SK-N-SH (cell line): ENCODE measurements around the gene ASPN. TPM values are rescaled to one million over a fixed set of nuclear protein-coding genes. Genes with fewer than 3 reads are reported as not detected.

Source experiments
- CTCF ChIA-PET: fragments of 300-600, 350-600 bp; formaldehyde crosslinking; extraction: SDS; loops from one replicate; lab custom pipeline; 2021; lab: Yijun Ruan, JAX
- POLR2A ChIA-PET: fragments of 350-600 bp; sonication (Branson Sonifier 250); formaldehyde crosslinking; extraction: SDS; loops from one replicate; lab custom pipeline; 2020; ENCODE audit warnings: antibody characterized with exemption, inconsistent platforms; lab: Yijun Ruan, JAX
- DNase-seq: peaks from one replicate; pipeline ENCODE4 v3.0.0; 2012
- H2AFZ ChIP-seq: fragments of 200-600 bp; sonication (generic); 2 replicates; pipeline ENCODE4 v1.8.1; 2016; ENCODE audit warnings: antibody characterized with exemption, mild to moderate bottlenecking, low read depth
- H3F3A ChIP-seq: fragments of 200-600 bp; sonication (generic); replicated peaks from 2 replicates; pipeline ENCODE3; 2016; ENCODE audit warnings: antibody characterized with exemption, mild to moderate bottlenecking; ENCODE audit not compliant: insufficient read depth
- H3K27ac ChIP-seq, 2 experiments: fragments of 200-500 bp in 1 of 2; fragments of 200-600 bp in 1 of 2; sonication (Bioruptor generic) in 1 of 2; sonication (generic), shearing (Covaris generic) in 1 of 2; 2 replicates each; pipeline versions ENCODE4 v1.5.1 to v1.6.1; 2014 to 2016; ENCODE audit warnings: low read depth in 2 of 2, inconsistent platforms in 1 of 2, low read length in 1 of 2, mild to moderate bottlenecking in 1 of 2, mixed read lengths in 1 of 2
- H3K27me3 ChIP-seq: fragments of 200-600 bp; sonication (generic), shearing (Covaris generic); 2 replicates; pipeline ENCODE4 v1.6.1; 2016; ENCODE audit warnings: mixed run types; ENCODE audit not compliant: insufficient read depth
- H3K36me3 ChIP-seq, 2 experiments: fragments of 200-500 bp in 1 of 2; fragments of 200-600 bp in 1 of 2; sonication (Bioruptor generic) in 1 of 2; sonication (generic) in 1 of 2; replicated peaks in 1 of 2; 2 replicates each; pipeline versions ENCODE3 to v1.5.1; 2014 to 2016; ENCODE audit warnings: low read length in 1 of 2, mild to moderate bottlenecking in 1 of 2; ENCODE audit not compliant: insufficient read depth in 2 of 2, control insufficient read depth in 1 of 2
- H3K4me1 ChIP-seq, 2 experiments: fragments of 200-500 bp in 1 of 2; fragments of 200-600 bp in 1 of 2; sonication (Bioruptor generic) in 1 of 2; sonication (generic), shearing (Covaris generic) in 1 of 2; 2 replicates each; pipeline versions ENCODE4 v1.5.1 to v1.6.1; 2014 to 2016; ENCODE audit warnings: low read depth in 1 of 2, low read length in 1 of 2, mixed run types in 1 of 2; ENCODE audit not compliant: insufficient read depth in 2 of 2, control insufficient read depth in 1 of 2
- H3K4me2 ChIP-seq: fragments of 200-600 bp; sonication (generic), shearing (Covaris generic); 2 replicates; pipeline ENCODE4 v1.6.1; 2017; ENCODE audit warnings: mixed run types
- H3K4me3 ChIP-seq, 2 experiments: fragments of 200-500 bp in 1 of 2; fragments of 200-600 bp in 1 of 2; sonication (Bioruptor generic) in 1 of 2; sonication (generic), shearing (Covaris generic) in 1 of 2; 2 replicates each; pipeline versions ENCODE4 v1.5.1 to v1.8.1; 2014 to 2016; ENCODE audit warnings: low read depth in 2 of 2, inconsistent platforms in 1 of 2, low read length in 1 of 2, mild to moderate bottlenecking in 1 of 2, mixed read lengths in 1 of 2, moderate library complexity in 1 of 2
- H3K79me2 ChIP-seq: fragments of 200-600 bp; sonication (generic); 2 replicates; pipeline ENCODE4 v1.8.1; 2017; ENCODE audit warnings: mild to moderate bottlenecking; ENCODE audit not compliant: insufficient read depth
- H3K9ac ChIP-seq: fragments of 200-600 bp; sonication (generic); 2 replicates; pipeline ENCODE4 v1.6.1; 2017; ENCODE audit warnings: mixed run types
- H3K9me2 ChIP-seq: fragments of 200-600 bp; sonication (generic); 2 replicates; pipeline ENCODE4 v1.6.1; 2017; ENCODE audit warnings: mixed run types
- H3K9me3 ChIP-seq: fragments of 200-600 bp; sonication (generic); 2 replicates; pipeline ENCODE4 v1.6.1; 2017; ENCODE audit warnings: mixed run types, mild to moderate bottlenecking, moderate library complexity
- H4K20me1 ChIP-seq: fragments of 200-600 bp; sonication (generic); 2 replicates; pipeline ENCODE4 v1.6.1; 2017; ENCODE audit warnings: mild to moderate bottlenecking, mixed run types; ENCODE audit not compliant: insufficient read depth
- CHD2 ChIP-seq: fragments of 150-350 bp; IDR thresholded peaks from 2 replicates; pipeline ENCODE4 v1.6.1; 2018; ENCODE audit warnings: low read length; ENCODE audit not compliant: partially characterized antibody
- CTCF ChIP-seq: fragments of 200-600 bp; sonication (generic); IDR thresholded peaks from 2 replicates; pipeline ENCODE4 v1.6.1; 2017; ENCODE audit warnings: antibody characterized with exemption, mild to moderate bottlenecking, moderate library complexity
- ELF1 ChIP-seq: IDR thresholded peaks from 2 replicates; pipeline ENCODE4 v1.4.0; 2012
- EZH2phosphoT487 ChIP-seq: fragments of 200-600 bp; sonication (generic); IDR thresholded peaks from 2 replicates; pipeline ENCODE4 v1.6.1; 2017; ENCODE audit warnings: low read depth, mixed run types, mild to moderate bottlenecking, antibody characterized with exemption, moderate library complexity, borderline replicate concordance
- FOSL2 ChIP-seq: IDR thresholded peaks from 2 replicates; pipeline ENCODE4 v1.4.0; 2012; ENCODE audit warnings: low read depth, mild to moderate bottlenecking, moderate library complexity, borderline replicate concordance
- FOXM1 ChIP-seq: IDR thresholded peaks from 2 replicates; pipeline ENCODE4 v1.4.0; 2012; ENCODE audit warnings: low read depth, mild to moderate bottlenecking
- MAX ChIP-seq: IDR thresholded peaks from 2 replicates; pipeline ENCODE4 v1.4.0; 2012; ENCODE audit warnings: low read depth
- MXI1 ChIP-seq: IDR thresholded peaks from 2 replicates; pipeline ENCODE4 v1.6.1; 2012; ENCODE audit warnings: mild to moderate bottlenecking, low read depth, low read length, improper control_type of control experiment
- NFIC ChIP-seq: IDR thresholded peaks from 2 replicates; pipeline ENCODE4 v1.4.0; 2012; ENCODE audit warnings: borderline replicate concordance
- POLR2AphosphoS5 ChIP-seq: IDR thresholded peaks from 2 replicates; pipeline ENCODE4 v1.6.1; 2012; ENCODE audit warnings: low read depth, low read length
- RFX5 ChIP-seq: IDR thresholded peaks from 2 replicates; pipeline ENCODE4 v1.6.1; 2012; ENCODE audit warnings: mild to moderate bottlenecking, improper control_type of control experiment, low read length
- RXRA ChIP-seq: IDR thresholded peaks from 2 replicates; pipeline ENCODE4 v1.4.0; 2012; ENCODE audit warnings: low read depth, mild to moderate bottlenecking, borderline replicate concordance
- SIN3A ChIP-seq: IDR thresholded peaks from 2 replicates; pipeline ENCODE4 v1.6.1; 2012; ENCODE audit warnings: low read depth, mild to moderate bottlenecking, low read length, moderate library complexity, borderline replicate concordance
- SMC3 ChIP-seq: IDR thresholded peaks from 2 replicates; pipeline ENCODE4 v1.6.1; 2012; ENCODE audit warnings: low read depth, low read length, improper control_type of control experiment
- TAF1 ChIP-seq: IDR thresholded peaks from 2 replicates; pipeline ENCODE4 v1.6.1; 2012; ENCODE audit warnings: low read depth, mild to moderate bottlenecking, low read length, moderate library complexity, borderline replicate concordance
- TCF12 ChIP-seq: IDR thresholded peaks from 2 replicates; pipeline ENCODE4 v1.4.0; 2012
- USF1 ChIP-seq: IDR thresholded peaks from 2 replicates; pipeline ENCODE4 v1.4.0; 2012; ENCODE audit warnings: low read depth, borderline replicate concordance
- USF2 ChIP-seq: fragments of 150-350 bp; IDR thresholded peaks from 2 replicates; pipeline ENCODE4 v1.6.1; 2017; ENCODE audit warnings: antibody characterized with exemption, low read length, low read depth, borderline replicate concordance
- YY1 ChIP-seq: IDR thresholded peaks from 2 replicates; pipeline ENCODE4 v1.4.0; 2012; ENCODE audit warnings: low read depth, mild to moderate bottlenecking
- ZBTB33 ChIP-seq: IDR thresholded peaks from 2 replicates; pipeline ENCODE4 v1.4.0; 2012; ENCODE audit warnings: low read depth, borderline replicate concordance
- WGBS: methylation state at CpG from one replicate; pipeline ENCODE4 v1.1.6; 2017; ENCODE audit warnings: low lambda C conversion rate; 5-methylcytosine and 5-hydroxymethylcytosine counted together
- polyA plus RNA-seq, 3 experiments: library from polyadenylated mRNA; depleted of rRNA; stranded (reverse); fragments of >200 nt; gene quantifications; 2 replicates each; pipeline ENCODE4 v1.2.3, GENCODE V29; 2012

ASPN gene
- polyA plus RNA-seq, 1 of the 3 experiments (the other 2 are of a cell fraction) = 0.76 TPM

- TF ChIP-seq RFX5 (no peak), CHD2 (no peak), EZH2phosphoT487 (no peak), MXI1 (no peak), FOSL2 (no peak), NFIC (no peak)
- Histone ChIP-seq H3F3A (no peaks in the 10 kb centered on the region), H3K4me2 (no peak overlapping the region), H3K79me2 (no peaks in the 10 kb centered on the region), H3K9me2 (no peaks in the 10 kb centered on the region), H4K20me1 (no peaks in the 10 kb centered on the region), H3K36me3 (no peaks in the 10 kb centered on the region), H3K9ac (no peak overlapping the region), H3K4me3 (no peak overlapping the region), H2AFZ (no peak overlapping the region), H3K27me3 (no peaks in the 10 kb centered on the region), H3K27ac (no peak overlapping the region), H3K9me3 (no peaks in the 10 kb centered on the region), H3K4me1 (no peaks in the 10 kb centered on the region)
- CTCF ChIA-PET = interaction anchor here (1.1 to 3.4 kb wide), 5 partner anchors 10 to 308 kb away, joined by 4 to 13 read pairs (median 6); no protein-coding TSS in a partner anchor
- POLR2A ChIA-PET = no interaction called here
- no peak for DNase-seq
Measured at GRCh38 chr9:92446536-92446935, 35.8 kb downstream of the ASPN start.

DNA sequence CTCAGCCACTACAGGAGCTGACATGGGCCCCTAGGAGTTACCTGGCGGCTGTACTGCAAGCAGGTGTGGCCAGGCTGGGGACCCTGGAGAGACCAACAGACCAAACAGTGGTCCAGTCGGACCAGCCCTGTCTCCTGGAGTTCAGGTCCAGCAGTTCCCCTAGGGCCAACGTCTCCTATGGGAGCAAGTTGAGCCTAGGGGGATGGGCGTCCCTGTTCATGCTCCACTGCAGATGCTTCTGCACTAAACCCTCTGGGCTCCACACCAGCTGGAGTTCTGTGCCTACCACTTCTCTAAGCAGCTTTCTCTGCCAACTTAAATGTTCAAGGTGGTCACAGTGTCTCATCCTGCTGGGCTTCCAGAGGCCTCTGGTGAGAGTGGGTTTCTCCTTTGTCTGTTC is 37.5 kb downstream of the ASPN start:
- Histone ChIP-seq H2AFZ (no peak overlapping the region), H3K4me3 (no peak overlapping the region), H4K20me1 (no peaks in the 10 kb centered on the region), H3K27me3 (no peaks in the 10 kb centered on the region), H3F3A (peaks cover 1% of the 10 kb centered on the region), H3K36me3 (no peaks in the 10 kb centered on the region), H3K9me3 (no peaks in the 10 kb centered on the region), H3K4me1 (no peaks in the 10 kb centered on the region), H3K27ac (no peak overlapping the region), H3K79me2 (no peaks in the 10 kb centered on the region), H3K4me2 (no peak overlapping the region), H3K9me2 (no peaks in the 10 kb centered on the region), H3K9ac (no peak overlapping the region)
- CTCF ChIA-PET = interaction anchor here (1.2 to 3.4 kb wide), 3 partner anchors 15 to 307 kb away, joined by 3 to 13 read pairs (median 9); no protein-coding TSS in a partner anchor
- DNase-seq = no peak
- POLR2A ChIA-PET = no interaction called here
- 80% methylated on average over 4 of the region's 4 CpGs for WGBS
- TF ChIP-seq USF1 = no peak
- TF ChIP-seq SMC3 = no peak
- no peak for TF ChIP-seq USF2
- TF ChIP-seq CTCF = no peak
- no peak for TF ChIP-seq MAX
- TF ChIP-seq EZH2phosphoT487 = no peak
- TF ChIP-seq ZBTB33 = no peak
- TF ChIP-seq RXRA = no peak
- no peak for TF ChIP-seq SIN3A
- no peak for TF ChIP-seq TAF1
- no peak for TF ChIP-seq RFX5
- TF ChIP-seq NFIC = no peak
- no peak for TF ChIP-seq ELF1
- TF ChIP-seq YY1 = no peak
- TF ChIP-seq FOXM1 = no peak
- no peak for TF ChIP-seq TCF12
- no peak for TF ChIP-seq POLR2AphosphoS5
